ENCODE data around the gene NUB1.

Gene NUB1

GRCh38 chr7:151309311-151309710 is 32.3 kb upstream of the NUB1 start:
- DNase-seq = no peak
- no peak overlapping the region for H3K9ac ChIP-seq (ENCODE audit: low read depth, low read length)
- H3K9me3 ChIP-seq (ENCODE audit: insufficient read depth, low read length, severe bottlenecking) = peaks cover 3% of the 10 kb centered on the region
- H2AFZ ChIP-seq (ENCODE audit: low read depth, low read length) = no peak overlapping the region
- no peaks in the 10 kb centered on the region for H3K36me3 ChIP-seq (ENCODE audit: insufficient read depth, low read length)
- no peaks in the 10 kb centered on the region for H3K79me2 ChIP-seq (ENCODE audit: insufficient read depth, low read length)
- no peak overlapping the region for H3K4me2 ChIP-seq (ENCODE audit: insufficient read depth, low read length)
- TF ChIP-seq CTCF (IDR thresholded peaks at IDR 0.05; ENCODE audit: borderline replicate concordance, extremely low read depth, low read length, poor library complexity, severe bottlenecking) (no peak), EZH2 (IDR thresholded peaks at IDR 0.05; ENCODE audit: borderline replicate concordance, low read depth, low read length, severe bottlenecking) (no peak)
- peaks cover 6% of the 10 kb centered on the region for H3K4me1 ChIP-seq (ENCODE audit: insufficient read depth, low read length)
- no peak overlapping the region for H3K4me3 ChIP-seq (ENCODE audit: low read depth in 1 of 2, low read length in 2 of 2)
- no peaks in the 10 kb centered on the region for H4K20me1 ChIP-seq (ENCODE audit: insufficient read depth, low read length)
- no peak for ATAC-seq (ENCODE audit: insufficient read depth, low read depth)
- H3K27ac ChIP-seq (ENCODE audit: low read length) = no peak overlapping the region
- peaks cover 3% of the 10 kb centered on the region for H3K27me3 ChIP-seq (ENCODE audit: insufficient read depth, low read length, poor library complexity)

GRCh38 chr7:151310578-151310977 is 31.0 kb upstream of the NUB1 start:
- Histone ChIP-seq H3K4me2 (ENCODE audit: insufficient read depth, low read length) (no peak overlapping the region), H3K4me3 (ENCODE audit: low read depth in 1 of 2, low read length in 2 of 2) (no peak overlapping the region), H3K36me3 (ENCODE audit: insufficient read depth, low read length) (no peaks in the 10 kb centered on the region), H3K27ac (ENCODE audit: low read length) (no peak overlapping the region), H4K20me1 (ENCODE audit: insufficient read depth, low read length) (no peaks in the 10 kb centered on the region), H3K4me1 (ENCODE audit: insufficient read depth, low read length) (peaks cover 6% of the 10 kb centered on the region), H3K9me3 (ENCODE audit: insufficient read depth, low read length, severe bottlenecking) (peaks cover 3% of the 10 kb centered on the region), H2AFZ (ENCODE audit: low read depth, low read length) (no peak overlapping the region), H3K79me2 (ENCODE audit: insufficient read depth, low read length) (no peaks in the 10 kb centered on the region), H3K27me3 (ENCODE audit: insufficient read depth, low read length, poor library complexity) (peaks cover 3% of the 10 kb centered on the region), H3K9ac (ENCODE audit: low read depth, low read length) (no peak overlapping the region)
- DNase-seq (no peak), ATAC-seq (ENCODE audit: insufficient read depth, low read depth) (no peak)
- TF ChIP-seq CTCF (IDR thresholded peaks at IDR 0.05; ENCODE audit: borderline replicate concordance, extremely low read depth, low read length, poor library complexity, severe bottlenecking) (peak; percentile 60), EZH2 (IDR thresholded peaks at IDR 0.05; ENCODE audit: borderline replicate concordance, low read depth, low read length, severe bottlenecking) (no peak)

GRCh38 chr7:151311294-151311864 is 30.2 kb upstream of the NUB1 start:
- TF ChIP-seq EZH2 (IDR thresholded peaks at IDR 0.05; ENCODE audit: borderline replicate concordance, low read depth, low read length, severe bottlenecking) (no peak), CTCF (IDR thresholded peaks at IDR 0.05; ENCODE audit: borderline replicate concordance, extremely low read depth, low read length, poor library complexity, severe bottlenecking) (peak; percentile 67)
- no peak overlapping the region for H3K4me3 ChIP-seq (ENCODE audit: low read depth in 1 of 2, low read length in 2 of 2)
- ATAC-seq (ENCODE audit: insufficient read depth, low read depth) (no peak), DNase-seq (peak; percentile 55)
- peaks cover 6% of the 10 kb centered on the region for H3K4me1 ChIP-seq (ENCODE audit: insufficient read depth, low read length)
- no peaks in the 10 kb centered on the region for H3K36me3 ChIP-seq (ENCODE audit: insufficient read depth, low read length)
- no peak overlapping the region for H3K4me2 ChIP-seq (ENCODE audit: insufficient read depth, low read length)
- no peaks in the 10 kb centered on the region for H3K79me2 ChIP-seq (ENCODE audit: insufficient read depth, low read length)
- no peaks in the 10 kb centered on the region for H4K20me1 ChIP-seq (ENCODE audit: insufficient read depth, low read length)
- peaks cover 3% of the 10 kb centered on the region for H3K27me3 ChIP-seq (ENCODE audit: insufficient read depth, low read length, poor library complexity)
- H3K9ac ChIP-seq (ENCODE audit: low read depth, low read length) = no peak overlapping the region
- H2AFZ ChIP-seq (ENCODE audit: low read depth, low read length) = no peak overlapping the region
- H3K27ac ChIP-seq (ENCODE audit: low read length) = no peak overlapping the region
- H3K9me3 ChIP-seq (ENCODE audit: insufficient read depth, low read length, severe bottlenecking) = peaks cover 3% of the 10 kb centered on the region
